HepG2 (cell line): Measurements from ENCODE around the gene GANC. TPM values are rescaled to one million over a fixed set of nuclear protein-coding genes. Genes with fewer than 3 reads are reported as not detected.

ENCODE experiments used
- CREM ChIP-seq, 2 experiments: sonication (generic) in 1 of 2; formaldehyde crosslinking in 1 of 2; IDR thresholded peaks; 2 replicates each; pipeline versions ENCODE4 v1.4.0 to v1.6.1; 2016 to 2020; ENCODE audit warnings: antibody characterized with exemption in 1 of 2, mild to moderate bottlenecking in 1 of 2, missing genetic modification reagents in 1 of 2
- FOSL1 ChIP-seq: sonication (generic); formaldehyde crosslinking; IDR thresholded peaks from 2 replicates; pipeline ENCODE4 v1.9.0; 2021; ENCODE audit warnings: missing genetic modification reagents, borderline replicate concordance
- MBD4 ChIP-seq: IDR thresholded peaks from 2 replicates; pipeline ENCODE4 v1.6.1; 2012; ENCODE audit warnings: low read length, inconsistent platforms, borderline replicate concordance
- NFIB ChIP-seq: sonication (generic); formaldehyde crosslinking; IDR thresholded peaks from 2 replicates; pipeline ENCODE4 v1.9.0; 2021; ENCODE audit warnings: missing genetic modification reagents, mild to moderate bottlenecking, borderline replicate concordance
- NFIC ChIP-seq: IDR thresholded peaks from 2 replicates; pipeline ENCODE4 v1.6.1; 2012; ENCODE audit warnings: mild to moderate bottlenecking, low read length, inconsistent platforms
- PAX8 ChIP-seq: sonication (generic); formaldehyde crosslinking; IDR thresholded peaks from 2 replicates; pipeline ENCODE4 v1.8.0; 2022; ENCODE audit warnings: mild to moderate bottlenecking, missing genetic modification reagents, borderline replicate concordance
- REPIN1 ChIP-seq: sonication (generic); formaldehyde crosslinking; IDR thresholded peaks from 2 replicates; pipeline ENCODE4 v1.8.0; 2022; ENCODE audit warnings: missing genetic modification reagents, low read depth, mild to moderate bottlenecking, borderline replicate concordance
- WIZ ChIP-seq: sonication (generic); formaldehyde crosslinking; IDR thresholded peaks from 2 replicates; pipeline ENCODE4 v1.5.1; 2020; ENCODE audit warnings: mild to moderate bottlenecking, missing genetic modification reagents
- ZBTB38 ChIP-seq: sonication (generic); formaldehyde crosslinking; IDR thresholded peaks from 2 replicates; pipeline ENCODE4 v1.5.1; 2020; ENCODE audit warnings: mild to moderate bottlenecking, missing genetic modification reagents
- ZC3H4 ChIP-seq: sonication (generic); formaldehyde crosslinking; IDR thresholded peaks from 2 replicates; pipeline ENCODE4 v1.4.0; 2020; ENCODE audit warnings: missing genetic modification reagents, borderline replicate concordance
- ZNF230 ChIP-seq: sonication (generic); formaldehyde crosslinking; IDR thresholded peaks from 2 replicates; pipeline ENCODE4 v1.4.0; 2020; ENCODE audit warnings: mild to moderate bottlenecking, missing genetic modification reagents
- ZNF512B ChIP-seq: sonication (generic); formaldehyde crosslinking; IDR thresholded peaks from 2 replicates; pipeline ENCODE4 v1.5.1; 2020; ENCODE audit warnings: missing genetic modification reagents, mild to moderate bottlenecking, borderline replicate concordance
- ZNF574 ChIP-seq: sonication (generic); formaldehyde crosslinking; IDR thresholded peaks from 2 replicates; pipeline ENCODE4 v1.4.0; 2020; ENCODE audit warnings: missing genetic modification reagents
- ZNF616 ChIP-seq: sonication (generic); formaldehyde crosslinking; IDR thresholded peaks from 2 replicates; pipeline ENCODE4 v1.5.0; 2020; ENCODE audit warnings: low read depth, mild to moderate bottlenecking, missing genetic modification reagents
- ZNF670 ChIP-seq: sonication (generic); formaldehyde crosslinking; IDR thresholded peaks from 2 replicates; pipeline ENCODE4 v1.8.0; 2022; ENCODE audit warnings: mild to moderate bottlenecking, missing genetic modification reagents, borderline replicate concordance
- polyA plus RNA-seq, 8 experiments: library from polyadenylated mRNA; depleted of rRNA in 3 of 8; stranded (reverse) in 7 of 8; unstranded in 1 of 8; fragments of >200 nt; fragmentation: Illumina TruSeq in 4 of 8; extraction: Trizol in 4 of 8; gene quantifications; 2 replicates each; pipeline versions ENCODE4 v1.2.1 to v1.2.3, GENCODE V29; 2011 to 2016; ENCODE audit warnings: low read depth in 4 of 8, missing spikeins in 1 of 8, mixed read lengths in 1 of 8; ENCODE audit not compliant: insufficient read depth in 1 of 8
- total RNA-seq, 5 experiments: library from RNA; depleted of rRNA; stranded (reverse); fragments of >200 nt; fragmentation: Illumina TruSeq; extraction: Trizol; gene quantifications; 2 replicates each; pipeline ENCODE4 v1.2.3, GENCODE V29; 2016; ENCODE audit warnings: low read depth in 1 of 5
- TF ChIP-seq, protein P1 (sequence below): IDR thresholded peaks from 2 replicates; pipeline ENCODE4 v1.6.1; 2018; ENCODE audit warnings: missing genetic modification reagents, mild to moderate bottlenecking, missing compliant biosample characterization

Gene GANC
- total and polyA plus RNA-seq, 2 of the 13 experiments (the other 11 are each of a cell fraction or from before 2014, with no cell fraction given), result 17.0 to 21.0 TPM

DNA sequence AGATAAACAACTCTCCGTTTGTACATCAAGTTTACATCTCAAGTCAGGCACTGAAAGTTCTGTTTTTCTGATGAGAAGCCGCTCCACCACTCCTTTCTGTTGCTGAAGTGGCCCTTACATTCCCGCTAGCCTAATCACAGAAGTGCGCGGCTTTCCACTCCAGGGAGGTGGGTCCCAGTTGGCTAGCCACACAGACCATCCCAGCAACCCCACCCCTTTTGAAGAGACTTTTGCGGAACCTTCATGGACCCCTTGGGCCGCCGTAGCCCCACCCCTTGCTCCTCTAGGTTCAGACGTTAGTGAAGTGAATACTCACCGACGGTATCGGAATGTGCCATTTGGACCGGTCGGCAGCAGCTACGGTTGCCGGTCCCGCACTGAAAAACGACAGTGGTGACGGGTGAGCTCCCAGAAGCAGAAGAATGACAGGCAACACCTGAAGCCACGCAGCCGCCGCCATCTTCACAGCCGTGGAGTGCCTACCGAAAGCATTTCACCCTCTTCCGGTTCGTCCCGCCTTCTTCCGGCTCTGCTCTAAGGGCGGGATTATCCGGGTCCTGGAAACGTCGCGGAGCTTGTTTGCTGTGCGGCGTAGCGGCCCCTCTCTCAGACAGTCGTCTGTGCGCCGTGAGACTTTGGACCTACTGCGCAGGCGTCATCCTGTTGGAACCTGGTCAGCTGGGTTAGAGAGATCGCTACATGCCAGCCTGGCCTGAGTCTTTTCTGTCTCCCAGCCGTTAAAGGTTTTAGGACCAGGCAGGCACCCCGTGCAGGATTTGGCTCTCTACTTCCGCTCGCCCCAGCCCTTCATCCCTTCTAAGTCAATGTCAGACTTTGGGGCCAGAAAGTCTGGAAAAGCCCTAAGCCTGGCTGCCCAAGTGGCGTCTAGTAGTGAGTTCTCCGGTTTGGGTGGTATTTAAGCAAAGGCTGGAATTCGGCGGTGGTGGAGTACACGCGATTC is at the start of gene GANC, which contains the start of gene TMEM87A (continued):
- TF ChIP-seq ZNF512B (CRISPR knock-in tag), result peak; percentile 58; the same call in 1 of the 2 replicates
- TF ChIP-seq ZNF574 (CRISPR knock-in tag), result peak; percentile 86
- peak; percentile 60; the same call in 1 of the 2 replicates for TF ChIP-seq ZNF230 (CRISPR knock-in tag)
- peak; percentile 71; the same call in 1 of the 2 replicates for TF ChIP-seq PAX8
- TF ChIP-seq NFIB (CRISPR knock-in tag), result no peak
- TF ChIP-seq NFIC, result 0 out of 2 replicates have a peak, but pooled peaks have one; percentile 22
- no peak for TF ChIP-seq FOSL1 (CRISPR knock-in tag)
- TF ChIP-seq MBD4, result no peak
- peak; percentile 69 for TF ChIP-seq CREM (IDR thresholded peaks at IDR 0.05)
- no peak for TF ChIP-seq CREM (CRISPR knock-in tag; IDR thresholded peaks at IDR 0.05)
- TF ChIP-seq REPIN1 (CRISPR knock-in tag), result peak; percentile 68; the same call in 1 of the 2 replicates
- no peak; the same call in 1 of the 2 replicates for TF ChIP-seq WIZ (CRISPR knock-in tag)
- no peak for TF ChIP-seq ZBTB38
- no peak for TF ChIP-seq ZNF616 (CRISPR knock-in tag)
- TF ChIP-seq, protein P1, sequence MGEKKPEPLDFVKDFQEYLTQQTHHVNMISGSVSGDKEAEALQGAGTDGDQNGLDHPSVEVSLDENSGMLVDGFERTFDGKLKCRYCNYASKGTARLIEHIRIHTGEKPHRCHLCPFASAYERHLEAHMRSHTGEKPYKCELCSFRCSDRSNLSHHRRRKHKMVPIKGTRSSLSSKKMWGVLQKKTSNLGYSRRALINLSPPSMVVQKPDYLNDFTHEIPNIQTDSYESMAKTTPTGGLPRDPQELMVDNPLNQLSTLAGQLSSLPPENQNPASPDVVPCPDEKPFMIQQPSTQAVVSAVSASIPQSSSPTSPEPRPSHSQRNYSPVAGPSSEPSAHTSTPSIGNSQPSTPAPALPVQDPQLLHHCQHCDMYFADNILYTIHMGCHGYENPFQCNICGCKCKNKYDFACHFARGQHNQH (CRISPR knock-in tag), result peak; percentile 67
- TF ChIP-seq ZNF670 (CRISPR knock-in tag), result no peak
- no peak for TF ChIP-seq ZC3H4
